ENCODE results near the gene NT5DC1. TPM values are rescaled to one million over a fixed set of nuclear protein-coding genes. Genes with fewer than 3 reads are reported as not detected.

Gene NT5DC1
- total and polyA plus RNA-seq, 10 donors, result 7.4 to 47.5 (median 13.6) TPM

DNA sequence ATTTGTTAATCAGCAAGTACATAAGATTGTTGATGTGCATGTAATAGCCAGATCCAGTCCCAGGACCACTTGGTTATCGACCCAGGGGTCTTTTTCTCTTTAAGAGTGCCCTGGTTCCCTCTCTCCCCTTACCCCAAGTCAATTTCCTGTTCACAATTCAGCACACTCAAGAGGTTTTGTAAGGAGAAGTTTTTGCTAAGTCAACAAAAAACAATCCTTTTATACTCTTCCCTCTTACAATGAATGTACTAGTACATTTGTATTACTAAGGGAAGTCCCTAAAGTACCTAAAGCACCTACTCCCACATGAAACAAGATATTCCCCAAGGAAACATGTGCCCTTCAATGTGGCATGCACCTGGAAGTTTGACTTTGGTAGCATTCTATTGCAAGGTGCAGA is 1.6 kb upstream of the NT5DC1 start:
- Histone ChIP-seq H3K27me3 (replicated peaks in 1 of 7) (no peaks in the 10 kb centered on the region), H3K4me3 (no peak overlapping the region), H3K4me1 (peaks cover 18 to 45% (median 37%) of the 10 kb centered on the region in 6 donors), H3K36me3 (no peaks in the 10 kb centered on the region), H3K27ac (no peak overlapping the region), H3K9me3 (peaks cover 0 to 14% (median 13%) of the 10 kb centered on the region in 8 donors)
- 57 to 94% (median 79%) methylated on average over 1 of the region's 1 CpG for WGBS, 5 donors
- no peak for DNase-seq
- TF ChIP-seq, protein P1, sequence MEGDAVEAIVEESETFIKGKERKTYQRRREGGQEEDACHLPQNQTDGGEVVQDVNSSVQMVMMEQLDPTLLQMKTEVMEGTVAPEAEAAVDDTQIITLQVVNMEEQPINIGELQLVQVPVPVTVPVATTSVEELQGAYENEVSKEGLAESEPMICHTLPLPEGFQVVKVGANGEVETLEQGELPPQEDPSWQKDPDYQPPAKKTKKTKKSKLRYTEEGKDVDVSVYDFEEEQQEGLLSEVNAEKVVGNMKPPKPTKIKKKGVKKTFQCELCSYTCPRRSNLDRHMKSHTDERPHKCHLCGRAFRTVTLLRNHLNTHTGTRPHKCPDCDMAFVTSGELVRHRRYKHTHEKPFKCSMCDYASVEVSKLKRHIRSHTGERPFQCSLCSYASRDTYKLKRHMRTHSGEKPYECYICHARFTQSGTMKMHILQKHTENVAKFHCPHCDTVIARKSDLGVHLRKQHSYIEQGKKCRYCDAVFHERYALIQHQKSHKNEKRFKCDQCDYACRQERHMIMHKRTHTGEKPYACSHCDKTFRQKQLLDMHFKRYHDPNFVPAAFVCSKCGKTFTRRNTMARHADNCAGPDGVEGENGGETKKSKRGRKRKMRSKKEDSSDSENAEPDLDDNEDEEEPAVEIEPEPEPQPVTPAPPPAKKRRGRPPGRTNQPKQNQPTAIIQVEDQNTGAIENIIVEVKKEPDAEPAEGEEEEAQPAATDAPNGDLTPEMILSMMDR (IDR thresholded peaks at IDR 0.05 in 8 of 11, conservative IDR thresholded peaks at IDR 0.05 in 3 of 11), result no peak
- TF ChIP-seq POLR2AphosphoS5 (IDR thresholded peaks at IDR 0.05), result no peak
- TF ChIP-seq POLR2A (IDR thresholded peaks at IDR 0.05), result no peak
- intact Hi-C loops (cut with DNase I; ENCODE audit: low total_unique reads), result no loop called here

DNA sequence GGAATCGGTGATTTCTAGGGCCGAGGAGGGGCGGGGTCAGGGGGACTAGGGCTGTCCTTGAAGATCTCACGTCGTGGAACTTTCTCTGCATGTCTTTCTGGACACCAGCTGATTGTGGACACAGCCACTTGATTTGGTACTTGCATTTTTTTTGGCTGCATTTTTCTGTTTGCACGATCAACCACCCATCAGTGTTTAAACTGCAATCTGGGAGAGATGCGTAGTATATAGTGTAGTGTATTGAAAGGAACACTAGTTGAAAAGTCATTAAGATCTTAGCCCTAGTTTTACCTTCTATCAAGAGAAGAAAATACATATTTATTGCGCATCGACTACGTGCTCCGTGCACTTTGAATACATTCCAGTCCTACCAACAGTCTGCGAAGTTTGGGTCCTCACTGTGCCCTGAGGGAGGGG is 657 bp downstream of the NT5DC1 start:
- peaks cover 0 to 5% (median 4%) of the 10 kb centered on the region in 8 donors for H3K9me3 ChIP-seq
- intact Hi-C loops (cut with DNase I; ENCODE audit: low total_unique reads), result no loop called here
- H3K4me1 ChIP-seq, result peaks cover 24 to 68% (median 52%) of the 10 kb centered on the region in 6 donors
- peak overlapping the region; percentile 69 to 92 (median 82) for H3K4me3 ChIP-seq
- H3K36me3 ChIP-seq, result no peaks in the 10 kb centered on the region
- no peak for TF ChIP-seq POLR2A (IDR thresholded peaks at IDR 0.05)
- TF ChIP-seq, protein P1 (IDR thresholded peaks at IDR 0.05 in 8 of 11, conservative IDR thresholded peaks at IDR 0.05 in 3 of 11), result no peak
- no peak for TF ChIP-seq POLR2AphosphoS5 (IDR thresholded peaks at IDR 0.05)
- DNase-seq, result no peak
- no peaks in the 10 kb centered on the region for H3K27me3 ChIP-seq (replicated peaks in 1 of 7)
- WGBS, 5 donors, result 0 to 2% (median 1%) methylated on average over 12 of the region's 12 CpGs
- H3K27ac ChIP-seq, result peak overlapping the region; percentile 95 to 99 (median 96)

DNA sequence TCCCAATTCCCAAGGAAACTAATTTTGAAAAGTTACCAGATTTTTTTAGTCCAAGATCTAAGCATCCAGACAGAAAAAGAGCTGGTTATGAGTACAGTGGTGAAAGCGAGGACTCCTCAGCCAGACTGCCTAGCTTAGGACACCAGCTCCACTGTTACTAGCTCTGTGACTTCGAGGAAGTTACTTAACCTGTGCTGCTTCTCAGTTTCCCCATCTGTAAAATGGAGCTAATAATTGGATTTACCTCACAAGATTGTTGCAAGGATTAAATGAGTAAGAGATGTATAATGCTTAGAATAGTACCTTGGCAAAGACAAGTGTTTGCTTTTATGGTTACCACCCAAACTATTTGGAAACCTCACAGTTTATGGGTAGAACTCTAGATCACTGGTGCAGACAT is 1.1 kb downstream of the NT5DC1 start:
- Histone ChIP-seq H3K4me1 (peaks cover 24 to 73% (median 53%) of the 10 kb centered on the region in 6 donors), H3K27me3 (replicated peaks in 1 of 7) (no peaks in the 10 kb centered on the region), H3K27ac (peak overlapping the region in 7 of 8 donors; percentile 95 to 99 (median 96)), H3K36me3 (peaks cover 0 to 3% (median 0%) of the 10 kb centered on the region in 6 donors), H3K9me3 (peaks cover 0 to under 1% (median 0%) of the 10 kb centered on the region in 8 donors), H3K4me3 (peak overlapping the region; percentile 69 to 92 (median 82))
- TF ChIP-seq, protein P1 (IDR thresholded peaks at IDR 0.05 in 8 of 11, conservative IDR thresholded peaks at IDR 0.05 in 3 of 11), result no peak
- no peak for TF ChIP-seq POLR2AphosphoS5 (IDR thresholded peaks at IDR 0.05)
- TF ChIP-seq POLR2A (IDR thresholded peaks at IDR 0.05), result no peak
- intact Hi-C loops (cut with DNase I; ENCODE audit: low total_unique reads), result no loop called here
- no peak for DNase-seq
- WGBS, 5 donors, result 58 to 75% (median 64%) methylated on average over 2 of the region's 2 CpGs

DNA sequence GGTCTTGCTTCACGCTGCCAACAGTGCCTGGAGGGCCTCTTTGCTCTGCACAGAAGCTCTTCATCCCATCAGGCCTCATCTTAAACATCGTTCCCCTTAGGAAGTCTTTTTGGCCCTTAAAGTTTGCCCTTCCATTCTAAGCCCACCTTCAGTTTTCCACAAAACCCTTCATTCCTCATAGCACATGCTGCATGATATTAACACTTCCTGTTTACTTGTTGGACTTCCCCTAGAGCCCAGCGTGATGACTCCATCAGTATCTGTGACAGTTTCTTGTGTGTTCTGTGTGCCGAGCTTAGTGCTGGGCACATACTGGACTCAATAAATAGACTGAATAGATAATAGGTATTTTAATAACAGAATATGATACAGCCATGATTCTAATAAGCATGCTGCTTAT is 2.2 kb downstream of the NT5DC1 start:
- Histone ChIP-seq H3K4me1 (peaks cover 24 to 77% (median 55%) of the 10 kb centered on the region in 6 donors), H3K9me3 (no peaks in the 10 kb centered on the region), H3K36me3 (peaks cover 0 to 12% (median 0%) of the 10 kb centered on the region in 6 donors), H3K27ac (peak overlapping the region in 2 of 8 donors; percentile 0 to 98), H3K27me3 (replicated peaks in 1 of 7) (no peaks in the 10 kb centered on the region), H3K4me3 (peak overlapping the region in 1 of 8 donors; percentile 8)
- intact Hi-C loops (cut with DNase I; ENCODE audit: low total_unique reads), result no loop called here
- TF ChIP-seq, protein P1 (IDR thresholded peaks at IDR 0.05 in 8 of 11, conservative IDR thresholded peaks at IDR 0.05 in 3 of 11), result no peak
- no peak for TF ChIP-seq POLR2A (IDR thresholded peaks at IDR 0.05)
- no peak for TF ChIP-seq POLR2AphosphoS5 (IDR thresholded peaks at IDR 0.05)
- no peak for DNase-seq
- 59 to 71% (median 63%) methylated on average over 4 of the region's 4 CpGs for WGBS, 5 donors

All from spleen (tissue), 11 donors.